Measurements from ENCODE around the gene RNF212B. TPM values are rescaled to one million over a fixed set of nuclear protein-coding genes. Genes with fewer than 3 reads are reported as not detected.
"Not testable (repeated sequence)": the region's sequence is repeated elsewhere in the genome, so short reads cannot be mapped to it uniquely, and the experiment has no call there.

Gene RNF212B
- total RNA-seq, 2 donors from 2014 or later = 0.89 TPM; not detected in 1

GRCh38 chr14:23217032-23218020 is 20.4 kb upstream of the RNF212B start:
- Mint-ChIP-seq H3K27me3 (peaks cover 49% of the 10 kb centered on the region), H3K36me3 (ENCODE audit: low read depth) (peaks cover 4% of the 10 kb centered on the region), H3K27ac (no peak overlapping the region), H3K4me1 (no peaks in the 10 kb centered on the region), H3K4me3 (no peak overlapping the region)
- H3K9me3 ChIP-seq (ENCODE audit: control insufficient read depth, low read length, poor library complexity, severe bottlenecking) = peaks cover 5% of the 10 kb centered on the region
- no peak for ATAC-seq
- DNase-seq = no peak

GRCh38 chr14:23219075-23219474 is 18.7 kb upstream of the RNF212B start:
- peaks cover 2% of the 10 kb centered on the region for H3K36me3 Mint-ChIP-seq (ENCODE audit: low read depth)
- no peak overlapping the region for H3K27ac Mint-ChIP-seq
- H3K4me3 Mint-ChIP-seq = no peak overlapping the region
- DNase-seq (no peak), ATAC-seq (no peak)
- H3K4me1 Mint-ChIP-seq = no peaks in the 10 kb centered on the region
- H3K9me3 ChIP-seq (ENCODE audit: control insufficient read depth, low read length, poor library complexity, severe bottlenecking) = peaks cover 5% of the 10 kb centered on the region
- peaks cover 49% of the 10 kb centered on the region for H3K27me3 Mint-ChIP-seq

- H3K27me3 Mint-ChIP-seq = peaks cover 31% of the 10 kb centered on the region
- H3K36me3 Mint-ChIP-seq (ENCODE audit: low read depth); H3K27ac Mint-ChIP-seq; H3K4me3 Mint-ChIP-seq; DNase-seq; H3K4me1 Mint-ChIP-seq; H3K9me3 ChIP-seq (ENCODE audit: control insufficient read depth, low read length, poor library complexity, severe bottlenecking); ATAC-seq: not testable (repeated sequence)
Measured at GRCh38 chr14:23224958-23225357, 12.8 kb upstream of the RNF212B start.

GRCh38 chr14:23227566-23227965 is 10.2 kb upstream of the RNF212B start:
- H3K9me3 ChIP-seq (ENCODE audit: control insufficient read depth, low read length, poor library complexity, severe bottlenecking) = no peaks in the 10 kb centered on the region
- no peak overlapping the region for H3K4me3 Mint-ChIP-seq
- H3K27me3 Mint-ChIP-seq = peaks cover 8% of the 10 kb centered on the region
- DNase-seq (no peak), ATAC-seq (no peak)
- H3K27ac Mint-ChIP-seq = no peak overlapping the region
- no peaks in the 10 kb centered on the region for H3K36me3 Mint-ChIP-seq (ENCODE audit: low read depth)
- H3K4me1 Mint-ChIP-seq = peaks cover 2% of the 10 kb centered on the region

GRCh38 chr14:23228812-23229211 is 8.9 kb upstream of the RNF212B start:
- no peak overlapping the region for H3K4me3 Mint-ChIP-seq
- H3K4me1 Mint-ChIP-seq = peaks cover 2% of the 10 kb centered on the region
- no peak for ATAC-seq
- no peak overlapping the region for H3K27ac Mint-ChIP-seq
- H3K36me3 Mint-ChIP-seq (ENCODE audit: low read depth) = no peaks in the 10 kb centered on the region
- H3K9me3 ChIP-seq (ENCODE audit: control insufficient read depth, low read length, poor library complexity, severe bottlenecking) = no peaks in the 10 kb centered on the region
- peaks cover 8% of the 10 kb centered on the region for H3K27me3 Mint-ChIP-seq
- no peak for DNase-seq

- H3K27ac Mint-ChIP-seq; H3K4me3 Mint-ChIP-seq; H3K27me3 Mint-ChIP-seq; DNase-seq; H3K4me1 Mint-ChIP-seq; ATAC-seq; H3K9me3 ChIP-seq (ENCODE audit: control insufficient read depth, low read length, poor library complexity, severe bottlenecking); H3K36me3 Mint-ChIP-seq (ENCODE audit: low read depth): not testable (repeated sequence)
Measured at GRCh38 chr14:23232241-23232808, 5.4 kb upstream of the RNF212B start.

- Mint-ChIP-seq H3K4me3 (no peak overlapping the region), H3K4me1 (peaks cover 7% of the 10 kb centered on the region), H3K27me3 (peaks cover 32% of the 10 kb centered on the region), H3K27ac (no peak overlapping the region), H3K36me3 (ENCODE audit: low read depth) (peaks cover 4% of the 10 kb centered on the region)
- ATAC-seq (no peak), DNase-seq (no peak)
- no peaks in the 10 kb centered on the region for H3K9me3 ChIP-seq (ENCODE audit: control insufficient read depth, low read length, poor library complexity, severe bottlenecking)
Measured at GRCh38 chr14:23240661-23241060, 2.9 kb downstream of the RNF212B start.

- not testable (repeated sequence) for ATAC-seq; H3K36me3 Mint-ChIP-seq (ENCODE audit: low read depth); DNase-seq; H3K4me1 Mint-ChIP-seq; H3K9me3 ChIP-seq (ENCODE audit: control insufficient read depth, low read length, poor library complexity, severe bottlenecking); H3K4me3 Mint-ChIP-seq; H3K27ac Mint-ChIP-seq
- H3K27me3 Mint-ChIP-seq = peaks cover 32% of the 10 kb centered on the region
Measured at GRCh38 chr14:23241061-23241715, 3.5 kb downstream of the RNF212B start.

- H3K9me3 ChIP-seq (ENCODE audit: control insufficient read depth, low read length, poor library complexity, severe bottlenecking) = no peaks in the 10 kb centered on the region
- Mint-ChIP-seq H3K27me3 (peaks cover 32% of the 10 kb centered on the region), H3K36me3 (ENCODE audit: low read depth) (peaks cover 4% of the 10 kb centered on the region), H3K4me1 (peaks cover 7% of the 10 kb centered on the region), H3K4me3 (no peak overlapping the region), H3K27ac (no peak overlapping the region)
- no peak for ATAC-seq
- DNase-seq = no peak
Measured at GRCh38 chr14:23242076-23242475, 4.3 kb downstream of the RNF212B start.

- H3K9me3 ChIP-seq (ENCODE audit: control insufficient read depth, low read length, poor library complexity, severe bottlenecking) = no peaks in the 10 kb centered on the region
- Mint-ChIP-seq H3K27me3 (peaks cover 24% of the 10 kb centered on the region), H3K36me3 (ENCODE audit: low read depth) (peaks cover 4% of the 10 kb centered on the region), H3K4me3 (no peak overlapping the region), H3K4me1 (peaks cover 5% of the 10 kb centered on the region), H3K27ac (no peak overlapping the region)
- no peak for ATAC-seq
- no peak for DNase-seq
Measured at GRCh38 chr14:23243066-23243465, 5.3 kb downstream of the RNF212B start.

GRCh38 chr14:23245282-23245681 is 7.5 kb downstream of the RNF212B start:
- peaks cover 26% of the 10 kb centered on the region for H3K27me3 Mint-ChIP-seq
- no peak overlapping the region for H3K27ac Mint-ChIP-seq
- ATAC-seq (no peak), DNase-seq (no peak)
- peaks cover 5% of the 10 kb centered on the region for H3K4me1 Mint-ChIP-seq
- H3K36me3 Mint-ChIP-seq (ENCODE audit: low read depth) = peaks cover 4% of the 10 kb centered on the region
- no peak overlapping the region for H3K4me3 Mint-ChIP-seq
- H3K9me3 ChIP-seq (ENCODE audit: control insufficient read depth, low read length, poor library complexity, severe bottlenecking) = no peaks in the 10 kb centered on the region

- Mint-ChIP-seq H3K27ac (no peak overlapping the region), H3K4me1 (no peaks in the 10 kb centered on the region), H3K27me3 (peaks cover 32% of the 10 kb centered on the region), H3K4me3 (no peak overlapping the region), H3K36me3 (ENCODE audit: low read depth) (no peaks in the 10 kb centered on the region)
- DNase-seq = no peak
- H3K9me3 ChIP-seq (ENCODE audit: control insufficient read depth, low read length, poor library complexity, severe bottlenecking) = no peaks in the 10 kb centered on the region
- no peak for ATAC-seq
Measured at GRCh38 chr14:23248601-23249000, 10.9 kb downstream of the RNF212B start.

- no peak for DNase-seq
- H3K9me3 ChIP-seq (ENCODE audit: control insufficient read depth, low read length, poor library complexity, severe bottlenecking) = no peaks in the 10 kb centered on the region
- Mint-ChIP-seq H3K27me3 (peaks cover 33% of the 10 kb centered on the region), H3K4me3 (no peak overlapping the region), H3K27ac (no peak overlapping the region), H3K36me3 (ENCODE audit: low read depth) (no peaks in the 10 kb centered on the region), H3K4me1 (no peaks in the 10 kb centered on the region)
- ATAC-seq = no peak
Measured at GRCh38 chr14:23249824-23250223, 12.1 kb downstream of the RNF212B start.
